Measurements from ENCODE around the gene BRD3OS. TPM values are rescaled to one million over a fixed set of nuclear protein-coding genes. Genes with fewer than 3 reads are reported as not detected.
"Not testable (repeated sequence)": the region's sequence is repeated elsewhere in the genome, so short reads cannot be mapped to it uniquely, and the experiment has no call there.

BRD3OS gene
- total and polyA plus RNA-seq, 8 donors: 15.5 to 23.1 (median 18.3) TPM

- H3K27me3 ChIP-seq: no peaks in the 10 kb centered on the region
- intact Hi-C loops (cut with DNase I): no loop called here
- no peak overlapping the region for H3K4me3 ChIP-seq
- H3K9me3 ChIP-seq: no peaks in the 10 kb centered on the region
- DNase-seq (peak in 1 of 4 donors; percentile 66), ATAC-seq (no peak)
- no peaks in the 10 kb centered on the region for H3K36me3 ChIP-seq
- TF ChIP-seq CTCF (IDR thresholded peaks at IDR 0.05): no peak
- peaks cover 13 to 23% of the 10 kb centered on the region in 2 donors for H3K4me1 ChIP-seq
- no peak overlapping the region for H3K27ac ChIP-seq
Observed at GRCh38 chr9:133982971-133983720, 42.1 kb upstream of the BRD3OS start.

- peaks cover 5 to 18% of the 10 kb centered on the region in 2 donors for H3K4me1 ChIP-seq
- TF ChIP-seq CTCF (IDR thresholded peaks at IDR 0.05): no peak
- no peak overlapping the region for H3K27ac ChIP-seq
- H3K4me3 ChIP-seq: no peak overlapping the region
- no peaks in the 10 kb centered on the region for H3K9me3 ChIP-seq
- DNase-seq (peak in 1 of 4 donors; percentile 18), ATAC-seq (no peak)
- peaks cover 0 to 10% of the 10 kb centered on the region in 2 donors for H3K27me3 ChIP-seq
- H3K36me3 ChIP-seq: no peaks in the 10 kb centered on the region
- intact Hi-C loops (cut with DNase I): no loop called here
Observed at GRCh38 chr9:133986061-133986460, 39.2 kb upstream of the BRD3OS start.

GRCh38 chr9:133986774-133987445 lies 38.4 kb upstream of the BRD3OS start:
- TF ChIP-seq CTCF (IDR thresholded peaks at IDR 0.05): no peak
- H3K4me1 ChIP-seq: peaks cover 5 to 24% of the 10 kb centered on the region in 2 donors
- peaks cover 0 to 18% of the 10 kb centered on the region in 2 donors for H3K27me3 ChIP-seq
- no peaks in the 10 kb centered on the region for H3K36me3 ChIP-seq
- ATAC-seq: no peak
- no peaks in the 10 kb centered on the region for H3K9me3 ChIP-seq
- peak in 1 of 4 donors; percentile 48 for DNase-seq
- intact Hi-C loops (cut with DNase I): no loop called here
- no peak overlapping the region for H3K4me3 ChIP-seq
- H3K27ac ChIP-seq: no peak overlapping the region

- intact Hi-C loops (cut with DNase I): no loop called here
- H3K9me3 ChIP-seq: no peaks in the 10 kb centered on the region
- no peaks in the 10 kb centered on the region for H3K36me3 ChIP-seq
- H3K4me3 ChIP-seq: no peak overlapping the region
- DNase-seq: peak in 1 of 4 donors; percentile 27
- H3K27ac ChIP-seq: no peak overlapping the region
- TF ChIP-seq CTCF (IDR thresholded peaks at IDR 0.05): no peak
- peaks cover 0 to 21% of the 10 kb centered on the region in 2 donors for H3K27me3 ChIP-seq
- ATAC-seq: no peak
- peaks cover 5 to 24% of the 10 kb centered on the region in 2 donors for H3K4me1 ChIP-seq
Observed at GRCh38 chr9:133987446-133987788, 37.9 kb upstream of the BRD3OS start.

- Histone ChIP-seq H3K4me3 (no peak overlapping the region), H3K9me3 (no peaks in the 10 kb centered on the region), H3K36me3 (no peaks in the 10 kb centered on the region), H3K27me3 (peaks cover 0 to 26% of the 10 kb centered on the region in 2 donors), H3K4me1 (peaks cover 5 to 27% of the 10 kb centered on the region in 2 donors), H3K27ac (no peak overlapping the region)
- no peak for ATAC-seq
- DNase-seq: peak in 1 of 4 donors; percentile 13
- intact Hi-C loops (cut with DNase I): no loop called here
- no peak for TF ChIP-seq CTCF (IDR thresholded peaks at IDR 0.05)
Observed at GRCh38 chr9:133987946-133988665, 37.2 kb upstream of the BRD3OS start.

- H3K4me3 ChIP-seq; intact Hi-C loops (cut with DNase I): not testable (repeated sequence)
Observed at GRCh38 chr9:133988771-133989170, 36.5 kb upstream of the BRD3OS start.

More at GRCh38 chr9:133988771-133989170, 36.5 kb upstream of the BRD3OS start:
- DNase-seq: peak in 1 of 4 donors; percentile 8
- peaks cover 8 to 33% of the 10 kb centered on the region in 2 donors for H3K4me1 ChIP-seq
- H3K36me3 ChIP-seq, ATAC-seq, H3K27ac ChIP-seq, H3K9me3 ChIP-seq: not testable (repeated sequence)
- peaks cover 0 to 33% of the 10 kb centered on the region in 2 donors for H3K27me3 ChIP-seq
